OCI-LY7 (cell line): Measurements from ENCODE around the gene GJA5.

ENCODE experiments used
- EZH2phosphoT487 ChIP-seq: fragments of 200-600 bp; sonication (generic); IDR thresholded peaks from 2 replicates; pipeline ENCODE4 v1.6.1; 2018; ENCODE audit warnings: low read depth, borderline replicate concordance, mild to moderate bottlenecking, mixed run types, antibody characterized with exemption, low read length, moderate library complexity, mixed read lengths
- TF ChIP-seq, protein P1 (sequence below): fragments of 200-600 bp; sonication (generic); conservative IDR thresholded peaks from 2 replicates; pipeline ENCODE4 v1.5.1; 2014; ENCODE audit warnings: mild to moderate bottlenecking, antibody characterized with exemption, low read length, moderate library complexity, mixed read lengths

DNA sequence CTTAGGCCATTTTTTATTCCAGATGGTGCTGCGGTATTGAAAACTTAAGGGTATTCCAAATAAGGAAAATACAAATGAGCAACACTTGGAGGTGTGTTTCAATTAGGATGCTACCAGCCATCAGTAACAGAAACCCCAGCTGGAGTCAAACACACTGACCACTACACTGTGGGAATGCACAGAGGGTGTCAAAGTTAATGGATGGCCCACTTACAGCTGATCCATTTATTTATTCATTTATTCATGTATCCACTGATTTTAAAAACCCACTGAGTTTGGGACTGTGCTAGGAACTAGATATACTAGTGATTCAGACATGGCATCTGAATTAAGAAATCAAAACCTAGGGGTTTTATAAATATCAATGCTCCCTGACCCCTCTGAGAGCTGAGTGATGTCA is 24.5 kb upstream of the GJA5 start:
- TF ChIP-seq, protein P1, sequence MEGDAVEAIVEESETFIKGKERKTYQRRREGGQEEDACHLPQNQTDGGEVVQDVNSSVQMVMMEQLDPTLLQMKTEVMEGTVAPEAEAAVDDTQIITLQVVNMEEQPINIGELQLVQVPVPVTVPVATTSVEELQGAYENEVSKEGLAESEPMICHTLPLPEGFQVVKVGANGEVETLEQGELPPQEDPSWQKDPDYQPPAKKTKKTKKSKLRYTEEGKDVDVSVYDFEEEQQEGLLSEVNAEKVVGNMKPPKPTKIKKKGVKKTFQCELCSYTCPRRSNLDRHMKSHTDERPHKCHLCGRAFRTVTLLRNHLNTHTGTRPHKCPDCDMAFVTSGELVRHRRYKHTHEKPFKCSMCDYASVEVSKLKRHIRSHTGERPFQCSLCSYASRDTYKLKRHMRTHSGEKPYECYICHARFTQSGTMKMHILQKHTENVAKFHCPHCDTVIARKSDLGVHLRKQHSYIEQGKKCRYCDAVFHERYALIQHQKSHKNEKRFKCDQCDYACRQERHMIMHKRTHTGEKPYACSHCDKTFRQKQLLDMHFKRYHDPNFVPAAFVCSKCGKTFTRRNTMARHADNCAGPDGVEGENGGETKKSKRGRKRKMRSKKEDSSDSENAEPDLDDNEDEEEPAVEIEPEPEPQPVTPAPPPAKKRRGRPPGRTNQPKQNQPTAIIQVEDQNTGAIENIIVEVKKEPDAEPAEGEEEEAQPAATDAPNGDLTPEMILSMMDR = no peak
- no peak for TF ChIP-seq EZH2phosphoT487
